T-helper 2 cell (primary cell): ENCODE results near the gene SMCO3.
A peak's percentile ranks its signal among the peaks of the same experiment; 100 is the strongest.

Source experiments
- DNase-seq, 5 experiments: peaks; one replicate each; pipeline versions ENCODE4 v3.0.0 to v3.0.0-alpha.2; 2012 to 2022

Gene SMCO3

DNA sequence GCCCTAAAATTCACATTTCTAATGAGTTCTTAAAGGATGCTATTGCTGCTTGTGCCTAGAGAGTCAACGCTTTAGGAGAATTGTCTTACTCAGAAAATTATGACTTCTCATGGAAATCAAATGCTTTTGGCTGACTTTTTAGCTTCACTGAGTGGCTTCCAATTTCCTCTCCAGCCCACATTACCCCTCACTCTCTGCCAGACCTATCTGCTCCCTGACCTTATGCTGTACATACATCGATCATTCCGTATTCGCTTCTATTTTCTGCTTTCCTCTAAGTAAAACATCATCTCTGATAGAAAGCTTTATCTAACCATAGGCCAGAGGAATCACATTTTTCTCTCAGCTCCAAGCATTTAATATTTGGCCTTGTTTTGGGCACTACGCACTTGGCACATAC lies 12.5 kb upstream of the SMCO3 start:
- DNase-seq, result no peak

DNA sequence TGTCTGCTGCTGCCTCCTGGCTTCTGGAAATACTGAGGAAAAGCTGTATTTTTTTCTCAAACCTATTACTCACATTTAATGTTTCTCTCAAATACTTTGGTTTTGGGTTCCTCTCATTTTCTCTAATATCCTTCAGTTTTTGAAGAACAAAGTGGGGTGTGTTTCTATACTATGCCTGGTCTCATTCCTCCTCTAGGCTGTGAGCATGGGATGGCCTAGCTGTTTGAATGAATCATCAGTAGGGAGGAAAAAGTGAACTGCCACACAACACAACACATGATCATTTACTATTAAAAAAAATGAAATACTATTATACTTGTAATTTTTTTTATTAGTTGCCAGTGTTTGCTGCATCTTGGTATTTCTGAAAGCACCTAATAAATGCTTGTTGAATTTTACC lies 11.3 kb upstream of the SMCO3 start:
- DNase-seq, result no peak

DNA sequence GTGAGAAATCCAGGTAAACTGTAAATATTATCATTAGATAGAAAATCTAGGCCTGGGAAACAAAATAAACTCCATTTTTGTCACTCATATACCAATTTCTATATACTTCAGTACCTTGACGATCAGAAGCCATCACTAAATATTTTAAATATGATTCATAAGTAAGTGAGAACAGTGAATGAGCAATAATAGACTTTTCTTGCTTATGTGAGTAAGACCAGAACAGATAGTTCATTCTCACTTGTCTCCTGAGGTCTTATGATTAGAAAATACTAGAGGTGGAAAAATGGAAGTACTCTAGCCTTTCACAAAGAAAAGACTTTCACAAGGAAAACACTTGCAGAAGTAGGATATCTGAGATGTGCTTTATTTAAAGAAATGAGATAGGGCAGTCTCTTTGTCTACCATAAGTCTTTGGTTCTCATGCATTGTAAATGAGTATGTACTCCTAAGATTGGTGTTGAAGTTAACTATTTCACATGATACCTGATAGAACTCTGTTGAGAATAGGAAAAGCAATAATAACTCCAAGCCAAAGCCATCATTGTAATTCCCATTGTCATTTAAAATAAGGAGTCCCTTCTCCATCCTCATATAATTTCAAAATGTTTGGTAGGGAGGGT lies 10.1 kb upstream of the SMCO3 start:
- no peak for DNase-seq

DNA sequence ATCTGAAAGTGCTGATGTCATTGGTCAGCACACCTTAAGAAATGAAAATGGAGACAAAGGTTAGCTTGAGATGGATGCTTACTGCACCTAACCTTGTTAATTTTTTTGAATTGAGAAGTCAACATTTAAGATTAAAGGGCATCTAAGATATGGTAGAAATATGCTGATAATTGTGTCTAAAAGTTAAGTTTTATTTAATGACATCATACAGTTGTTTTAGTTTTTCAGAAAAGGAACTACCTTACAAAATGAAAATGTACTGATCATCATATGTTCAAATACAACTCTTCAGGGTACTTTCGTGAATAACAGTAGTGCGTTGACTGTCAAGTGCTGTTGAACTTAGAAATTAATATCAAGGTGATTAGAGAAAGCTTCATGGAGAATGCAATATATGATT lies 2.5 kb downstream of the SMCO3 start:
- no peak for DNase-seq

DNA sequence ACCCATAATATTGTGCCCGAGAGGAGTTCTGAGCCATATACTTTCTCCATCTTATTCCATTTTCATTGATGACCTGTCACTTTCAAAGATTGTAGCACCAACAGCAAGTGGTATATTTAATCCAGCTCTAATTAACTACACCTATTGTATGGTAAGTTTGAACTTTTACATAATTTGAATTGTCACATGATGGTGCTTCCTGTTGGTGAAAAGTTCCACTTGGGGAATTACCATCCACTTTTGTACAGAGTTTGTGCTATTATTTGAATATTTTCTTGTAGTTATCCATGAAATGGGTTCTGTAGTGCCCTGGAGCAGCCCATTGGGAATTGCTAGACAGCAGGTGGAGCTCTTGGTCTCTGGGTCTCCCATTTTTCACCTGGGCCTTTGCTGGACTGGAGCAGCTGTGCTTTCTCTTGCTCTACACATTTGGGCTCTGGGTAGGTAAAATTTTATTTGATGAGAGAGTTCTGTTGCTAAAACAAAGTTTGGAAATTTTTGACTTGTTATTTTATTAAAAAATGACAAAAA lies 3.0 kb downstream of the SMCO3 start:
- no peak for DNase-seq

DNA sequence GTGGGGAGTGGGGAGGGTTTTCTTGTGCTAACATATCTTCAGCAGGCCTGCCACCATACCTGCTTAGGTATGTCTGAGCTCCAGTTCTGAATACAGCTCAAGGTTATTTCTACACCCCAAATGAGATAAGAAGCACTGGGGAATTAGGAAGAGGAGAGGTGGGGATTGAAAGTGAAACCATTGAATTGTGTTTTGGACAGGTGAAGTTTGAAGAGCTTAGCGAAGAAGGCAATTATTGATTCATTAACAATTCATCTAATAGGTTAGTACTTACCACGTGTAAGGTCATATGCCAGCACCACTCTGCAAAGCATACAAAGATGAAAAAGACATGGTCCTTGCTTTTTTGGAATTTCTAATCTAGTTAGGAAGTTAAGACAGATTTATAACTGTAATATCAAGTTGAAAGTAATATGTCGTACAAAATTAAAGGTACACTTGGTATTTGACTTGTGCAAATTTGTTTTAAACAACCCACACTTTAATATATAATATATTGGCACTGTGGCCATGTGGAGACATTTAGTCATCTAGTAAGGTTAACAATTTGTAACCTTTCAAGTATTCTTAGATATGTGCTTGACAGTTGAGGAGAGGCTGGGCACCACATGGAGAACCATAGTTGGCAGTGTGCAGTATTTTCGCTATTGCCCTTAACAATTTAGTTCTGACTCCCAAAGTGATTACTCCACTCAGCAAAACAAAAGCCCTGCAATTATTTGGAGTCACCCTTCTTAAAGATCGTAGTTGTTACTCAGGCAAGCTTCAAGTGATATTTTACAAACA lies 3.6 kb downstream of the SMCO3 start:
- DNase-seq, result no peak

DNA sequence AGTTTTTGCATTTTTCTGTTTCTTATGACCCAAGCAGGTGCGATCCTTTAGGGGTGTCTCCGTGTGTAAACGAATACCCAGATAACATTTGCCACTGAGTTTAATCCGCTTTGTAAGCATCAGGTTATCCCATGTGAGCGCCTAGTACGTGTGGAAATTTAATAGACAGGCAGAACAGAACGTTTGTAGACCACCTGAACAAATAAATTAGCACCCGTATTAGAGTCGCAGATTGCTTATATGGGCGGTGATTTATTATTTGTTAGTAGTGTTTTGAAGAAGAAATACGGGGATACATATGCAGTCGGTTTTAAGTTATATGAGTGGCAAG lies 10.2 kb downstream of the SMCO3 start:
- no peak for DNase-seq

DNA sequence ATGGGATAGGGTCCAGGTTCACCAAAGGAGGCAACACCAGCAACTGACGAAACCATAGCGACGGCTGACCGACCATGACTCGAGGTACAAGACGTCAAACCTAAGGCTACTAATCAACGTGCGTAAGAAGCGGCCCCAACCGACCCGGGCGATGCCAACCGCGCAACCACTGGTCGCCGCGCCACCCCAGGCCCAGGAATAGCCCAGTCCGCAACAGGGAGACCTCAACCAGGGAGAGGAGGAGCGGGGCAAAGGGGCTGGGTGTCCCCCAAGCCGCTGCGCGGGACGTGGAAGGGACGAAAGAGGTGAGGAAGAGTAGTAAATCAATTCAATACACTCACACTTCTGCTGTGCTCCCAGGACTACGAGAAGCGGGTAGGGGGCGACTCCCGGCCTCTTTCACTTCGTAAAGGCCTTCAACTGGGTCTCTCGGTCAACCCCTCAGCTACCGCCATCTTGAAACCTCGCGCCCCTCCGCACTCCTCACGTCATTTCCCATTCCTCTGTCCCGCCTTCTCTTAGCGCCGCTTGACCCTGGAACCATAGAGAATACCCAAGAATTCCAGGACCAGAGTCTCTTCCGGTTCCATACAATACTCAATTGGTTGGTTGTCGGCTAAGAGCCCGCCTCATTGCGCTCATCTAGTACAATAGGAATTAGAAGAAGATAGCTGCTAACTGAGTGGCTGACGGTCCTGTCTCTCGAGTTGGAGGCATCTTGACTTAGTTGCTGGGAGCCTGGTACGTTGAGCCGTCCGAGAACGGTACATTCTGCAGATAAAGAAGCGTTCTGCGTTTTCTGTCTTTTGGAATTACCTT lies 10.8 kb downstream of the SMCO3 start, which contains the start of the genes C12orf60 and WBP11:
Gene C12orf60, plus strand, starts transcription at position 660 of the 819 bp plus-strand sequence. CDS start 19,266 bp downstream, outside the sequence.
Gene WBP11, minus strand, starts transcription at position 468 of the 819 bp plus-strand sequence. CDS start 2,095 bp downstream, outside the sequence.
- DNase-seq, result peak; percentile 63 to 98 (median 83)

DNA sequence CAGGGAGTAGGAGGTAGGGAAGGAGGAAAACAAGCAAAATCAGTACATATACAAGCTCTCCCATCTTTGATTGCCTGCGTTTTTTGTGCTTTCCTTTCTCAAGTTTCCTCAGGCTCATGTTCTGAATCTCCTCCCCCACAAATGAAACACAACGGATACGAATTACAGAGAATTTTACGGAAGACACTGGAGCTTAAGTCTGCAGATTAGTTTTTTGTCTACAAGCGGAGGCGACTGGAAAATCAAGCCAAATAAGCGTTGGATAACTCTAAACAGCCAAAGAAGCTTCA lies 11.3 kb downstream of the SMCO3 start:
- no peak for DNase-seq

DNA sequence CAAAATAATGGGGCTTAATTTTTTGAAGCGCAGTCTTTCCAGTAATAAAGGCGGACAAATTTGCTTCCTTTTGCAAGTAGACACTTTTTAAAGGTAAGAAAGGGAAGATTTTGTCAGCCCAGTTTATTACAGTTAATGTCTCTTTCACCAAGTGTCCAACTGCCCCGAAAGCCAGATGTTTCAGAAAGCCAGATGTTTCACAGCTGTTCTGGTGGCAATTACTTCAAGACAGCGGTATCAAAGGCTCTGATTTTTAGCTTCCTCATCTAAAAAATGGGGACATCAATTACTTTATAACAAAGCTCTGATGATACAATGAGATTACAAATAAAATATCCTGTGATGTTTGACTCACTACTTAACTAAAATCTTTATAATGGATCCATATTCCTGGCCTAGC lies 11.7 kb downstream of the SMCO3 start:
- no peak for DNase-seq

DNA sequence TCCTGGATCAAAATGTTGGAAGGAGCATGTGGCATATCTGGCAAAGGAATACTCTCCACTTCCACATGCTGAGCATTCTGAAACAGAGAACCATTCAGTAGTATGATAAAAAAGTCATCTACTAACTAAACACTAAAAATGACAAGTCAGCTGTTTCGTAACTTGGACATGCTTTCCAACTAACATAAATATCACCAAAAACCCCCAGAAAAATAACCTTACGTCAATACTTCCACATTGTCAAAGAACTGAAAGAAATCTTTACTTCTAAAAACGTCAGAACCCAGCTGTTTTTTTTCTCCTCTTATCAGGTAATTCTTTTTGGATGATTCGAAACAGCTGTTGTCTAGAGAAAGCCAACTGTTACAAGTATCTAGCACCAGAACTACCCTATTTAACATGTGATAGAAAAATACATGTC lies 18.9 kb downstream of the SMCO3 start:
- no peak for DNase-seq

DNA sequence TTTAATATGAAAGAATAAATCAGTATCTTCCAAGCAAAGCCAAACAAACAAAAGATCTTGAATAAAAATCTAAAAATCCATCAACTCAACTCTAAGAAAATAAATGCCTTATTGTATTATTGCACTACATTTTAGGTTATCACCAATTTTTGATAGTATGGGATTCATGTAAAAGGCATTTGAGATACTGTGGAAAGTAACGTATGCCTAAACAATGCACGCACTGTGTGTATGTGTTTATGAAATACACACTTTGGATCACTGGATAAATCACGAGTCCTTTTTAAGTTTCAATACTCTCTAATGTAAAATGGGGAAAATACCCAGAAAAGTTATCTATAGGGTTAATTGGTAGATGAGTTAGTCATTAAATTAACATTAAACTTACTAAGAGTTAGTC lies 28.4 kb downstream of the SMCO3 start:
- DNase-seq, result no peak

DNA sequence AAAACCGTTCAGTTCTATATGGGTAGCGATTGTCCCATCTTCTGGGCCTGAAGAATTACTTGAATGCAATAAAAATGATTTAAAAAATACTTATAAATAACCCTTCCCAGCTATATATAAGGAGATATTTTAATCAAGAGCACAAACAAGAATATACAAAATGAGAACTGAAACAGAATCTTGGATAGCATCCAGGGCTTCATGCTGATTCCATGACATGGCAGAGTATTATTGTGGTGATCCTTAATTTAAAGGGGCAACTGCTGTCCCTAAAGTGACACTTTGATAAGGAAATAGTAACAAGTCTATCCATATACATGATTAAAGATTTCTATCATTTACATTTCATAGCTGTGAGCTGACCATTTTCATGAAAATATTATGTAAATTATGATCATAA lies 29.5 kb downstream of the SMCO3 start:
- no peak for DNase-seq

DNA sequence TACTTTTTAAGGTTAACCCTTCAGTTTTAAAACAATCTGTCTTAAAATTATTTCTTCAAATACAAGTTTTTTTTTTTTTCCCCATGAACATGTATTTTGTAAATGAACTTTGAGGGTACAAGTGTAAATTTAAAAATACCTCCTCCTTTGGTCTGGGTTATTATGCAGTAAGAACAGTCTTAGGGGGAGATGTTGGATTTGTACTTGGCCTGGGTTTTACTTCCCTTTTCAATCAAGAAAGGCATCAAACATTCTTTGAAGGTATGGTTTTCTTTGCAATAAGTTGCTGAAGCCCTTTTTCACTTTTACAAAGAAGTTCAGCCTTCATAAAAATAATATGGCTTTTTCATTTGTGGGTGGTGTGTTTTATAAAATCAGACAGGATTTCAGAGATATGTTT lies 31.2 kb downstream of the SMCO3 start:
- no peak for DNase-seq

DNA sequence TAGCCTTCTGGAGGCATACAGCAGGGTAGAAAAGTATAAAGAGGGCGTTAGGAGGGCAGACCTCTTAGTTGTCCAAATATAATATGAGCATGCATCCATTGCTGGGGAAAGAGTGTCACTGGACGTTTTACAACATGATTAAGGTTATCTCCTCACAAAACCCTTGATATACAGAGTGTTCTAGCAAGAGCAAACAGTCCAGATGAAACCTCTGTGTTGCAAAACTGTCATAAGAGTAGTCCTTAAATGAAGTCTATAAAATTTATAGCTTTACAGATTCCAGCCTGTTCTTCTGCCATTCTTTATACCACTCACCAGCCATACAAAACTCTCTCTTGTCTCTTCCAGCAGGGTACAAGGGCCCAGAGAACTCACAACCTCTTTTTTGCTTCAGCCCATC lies 32.4 kb downstream of the SMCO3 start:
- DNase-seq, result no peak

DNA sequence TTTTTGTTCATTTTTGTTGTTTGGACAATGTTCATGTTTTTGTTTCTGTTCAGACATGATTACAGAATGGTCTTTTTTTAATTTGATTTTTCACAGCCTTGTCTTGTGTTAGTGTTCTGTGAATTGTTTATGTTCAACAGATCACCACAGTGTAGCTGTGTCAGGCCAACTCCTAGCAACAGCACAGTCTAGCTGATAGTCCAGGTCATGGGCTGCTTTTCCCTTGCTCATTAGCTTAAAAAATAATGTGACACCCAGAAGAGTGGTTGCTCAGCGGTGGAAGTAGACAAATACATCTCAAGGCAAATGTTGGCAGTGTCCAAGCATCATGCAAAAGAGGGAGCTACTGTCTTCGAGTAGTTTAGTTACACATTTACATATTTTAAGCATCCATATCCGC lies 33.1 kb downstream of the SMCO3 start:
- DNase-seq, result no peak

DNA sequence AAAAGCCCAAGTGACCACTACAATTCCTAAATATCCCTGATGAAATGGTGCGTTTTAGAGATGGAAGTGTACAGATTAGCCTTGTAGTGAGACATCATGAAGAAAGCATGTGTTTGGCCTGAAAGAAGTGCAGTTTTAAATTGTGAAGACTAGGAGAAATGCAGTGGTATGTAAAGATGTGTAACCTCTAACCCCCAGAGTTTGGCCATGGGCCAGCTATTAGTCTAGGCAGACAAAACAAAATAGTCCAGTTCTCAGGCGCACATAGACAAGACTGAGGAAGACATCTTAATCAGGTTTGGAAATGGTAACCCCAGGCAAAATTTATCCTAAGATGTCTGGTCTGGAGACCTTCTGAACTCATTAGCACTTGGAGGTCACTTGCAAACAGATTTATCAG lies 34.1 kb downstream of the SMCO3 start:
- no peak for DNase-seq

DNA sequence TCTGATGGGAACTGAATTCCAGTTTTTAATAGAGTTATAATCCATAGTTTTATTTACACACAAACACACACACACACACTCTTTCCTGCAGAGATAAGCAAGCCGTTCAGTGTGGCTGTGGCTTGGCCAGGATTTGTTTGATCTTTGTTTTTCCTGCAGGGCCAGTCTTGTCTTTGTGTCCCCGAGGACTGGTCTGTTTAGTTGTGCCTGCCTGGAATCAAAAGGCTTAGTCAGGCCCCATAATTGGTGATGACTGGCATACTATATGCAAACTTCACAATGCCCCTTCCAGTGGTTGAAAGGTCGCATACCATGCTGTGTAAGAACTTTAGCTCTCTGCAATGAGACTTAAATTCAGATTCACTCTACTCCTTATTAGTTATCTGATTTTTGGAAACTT lies 36.7 kb downstream of the SMCO3 start:
- no peak for DNase-seq

DNA sequence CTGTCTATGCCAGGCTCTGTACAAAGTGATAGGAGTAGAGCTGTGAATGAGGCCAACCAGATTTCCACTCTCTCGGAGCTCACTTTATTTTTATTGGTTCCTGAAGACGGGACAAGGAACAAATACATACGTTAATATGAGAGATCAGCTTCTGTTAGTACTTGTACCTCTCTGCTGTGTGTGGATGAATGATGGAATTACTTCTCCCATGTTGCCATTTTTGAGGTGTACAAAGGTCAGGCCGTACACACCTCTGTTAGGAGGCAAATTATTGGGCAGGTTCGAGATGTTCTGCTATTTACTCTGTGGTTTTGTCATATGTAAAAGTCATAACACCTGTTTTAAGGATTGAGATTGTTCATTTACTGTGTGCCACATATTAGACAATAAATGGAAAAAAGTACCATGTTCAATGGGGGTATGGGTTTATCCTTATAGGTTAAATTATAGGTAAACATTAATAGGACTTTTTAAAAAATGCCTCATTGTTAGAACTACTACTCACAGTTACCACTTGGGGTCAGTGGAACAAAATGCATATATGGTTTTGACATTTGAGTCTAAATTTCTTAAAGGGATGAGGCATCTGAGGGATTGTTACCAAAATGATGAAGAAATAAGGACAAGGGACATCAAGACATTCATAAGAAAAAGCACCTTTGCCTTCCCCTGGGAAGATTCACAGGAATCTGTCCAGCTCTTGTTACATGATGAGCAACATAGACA lies 37.6 kb downstream of the SMCO3 start:
- peak in 1 of 5 experiments; percentile 49 for DNase-seq

DNA sequence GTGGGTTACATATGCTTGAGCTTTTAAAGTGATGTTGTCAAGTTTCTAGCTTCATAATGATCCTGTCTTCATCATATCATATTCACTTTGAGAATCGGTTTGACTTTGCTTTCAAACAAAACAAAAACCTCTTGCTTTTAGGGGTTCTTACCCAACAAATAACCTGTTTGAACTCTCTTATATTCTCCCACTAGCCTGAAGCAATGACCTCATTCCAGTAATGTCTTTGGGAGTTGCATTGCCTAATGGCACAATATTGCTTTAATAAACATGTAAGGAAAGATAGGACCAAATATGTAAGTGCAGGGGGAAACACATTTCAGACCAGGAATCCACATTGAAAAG lies 38.4 kb downstream of the SMCO3 start:
- no peak for DNase-seq

DNA sequence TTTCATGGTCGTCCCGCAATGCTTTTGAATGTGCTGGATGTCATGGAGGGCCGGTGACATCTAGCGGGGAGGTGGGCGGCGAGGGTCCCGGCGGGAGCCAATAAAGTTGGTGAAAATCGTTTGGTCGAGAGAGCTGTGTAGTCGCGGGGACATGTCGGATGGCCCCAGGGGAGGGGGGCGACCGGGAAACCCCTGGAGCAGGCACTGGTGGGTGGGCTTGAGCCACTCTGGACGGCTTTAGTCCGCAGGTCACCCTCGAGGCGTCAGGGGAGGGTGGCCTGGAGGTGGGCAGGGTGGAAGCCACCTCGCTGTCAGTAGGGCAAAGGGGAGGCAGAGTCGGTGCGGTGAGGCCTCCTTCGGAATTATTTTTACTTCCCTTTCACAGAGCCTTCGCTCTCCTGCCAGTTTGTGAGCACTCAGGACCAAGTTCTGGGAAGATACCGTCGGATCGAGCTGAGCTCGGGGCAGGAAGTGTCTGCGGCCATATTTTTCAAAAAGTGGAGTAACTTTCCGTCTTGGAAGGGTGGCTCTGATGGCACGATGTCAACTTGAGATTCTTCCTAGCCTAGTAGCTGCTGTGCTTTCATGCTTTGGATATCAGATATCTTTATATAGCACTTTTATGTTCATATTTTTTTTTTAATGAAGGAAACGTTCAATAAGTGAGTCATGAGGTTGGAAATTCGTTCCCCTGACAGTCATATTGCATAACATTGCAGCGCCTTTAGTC lies 38.9 kb downstream of the SMCO3 start:
- DNase-seq, result peak in 4 of 5 experiments; percentile 3 to 40 (median 11)
